Limb (tissue), 2 donors: ENCODE results near the gene STIM2.
"Not testable (repeated sequence)": the region's sequence is repeated elsewhere in the genome, so short reads cannot be mapped to it uniquely, and the experiment has no call there.

Source experiments
- DNase-seq, 2 donors: peaks; one replicate each; pipeline ENCODE4 v3.0.0-alpha.2; 2016; ENCODE audit errors: extremely low spot score in 2 of 2

The STIM2 gene

GRCh38 chr4:26953366-26953765, 92.7 kb downstream of the STIM2 start:
- DNase-seq = no peak

- no peak for DNase-seq
Measured at GRCh38 chr4:26953770-26954423, 93.3 kb downstream of the STIM2 start.

GRCh38 chr4:26955241-26955640, 94.6 kb downstream of the STIM2 start:
- no peak for DNase-seq

GRCh38 chr4:26958925-26959653, 98.4 kb downstream of the STIM2 start:
- no peak for DNase-seq

DNA sequence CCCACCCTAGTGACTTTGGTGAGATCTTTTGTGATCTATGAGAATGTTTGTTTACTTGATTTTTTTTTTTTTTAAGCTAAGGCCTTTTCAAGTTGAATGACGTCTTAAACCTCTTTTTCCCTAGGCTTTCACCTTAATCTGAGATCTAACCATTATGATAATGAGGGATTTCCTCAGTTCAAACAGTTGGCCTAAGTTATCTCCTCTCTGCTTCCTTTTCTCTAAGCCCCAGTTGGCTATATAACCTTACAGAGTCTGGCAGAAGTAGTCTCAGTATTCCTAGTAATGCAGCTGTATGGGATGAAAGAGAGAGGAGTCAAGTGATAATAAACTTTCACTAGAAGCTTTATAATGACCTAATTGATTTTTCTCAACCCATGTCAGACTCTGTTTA, 99.0 kb downstream of the STIM2 start:
- DNase-seq = no peak

- DNase-seq = no peak
Measured at GRCh38 chr4:26962720-26963119, 102.1 kb downstream of the STIM2 start.

DNA sequence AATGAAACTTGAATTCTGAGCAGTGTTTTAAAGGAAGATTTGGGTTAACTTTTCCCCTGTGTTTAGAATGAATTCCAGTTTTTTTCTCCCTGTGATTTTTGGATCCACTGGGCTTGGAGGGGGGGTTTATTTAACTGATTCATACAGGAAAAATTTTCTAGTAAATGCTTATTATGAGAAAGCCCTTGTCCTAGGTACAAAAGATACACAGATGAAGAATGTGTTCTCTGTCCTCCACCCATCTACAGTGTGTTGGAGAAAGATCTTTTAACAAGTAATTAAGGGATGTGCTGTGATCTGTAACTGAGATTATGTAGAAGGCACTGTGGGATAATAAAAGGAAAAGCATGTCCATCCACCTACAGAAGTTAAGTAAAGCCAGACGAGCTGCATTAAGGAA, 103.9 kb downstream of the STIM2 start:
- DNase-seq = no peak

DNA sequence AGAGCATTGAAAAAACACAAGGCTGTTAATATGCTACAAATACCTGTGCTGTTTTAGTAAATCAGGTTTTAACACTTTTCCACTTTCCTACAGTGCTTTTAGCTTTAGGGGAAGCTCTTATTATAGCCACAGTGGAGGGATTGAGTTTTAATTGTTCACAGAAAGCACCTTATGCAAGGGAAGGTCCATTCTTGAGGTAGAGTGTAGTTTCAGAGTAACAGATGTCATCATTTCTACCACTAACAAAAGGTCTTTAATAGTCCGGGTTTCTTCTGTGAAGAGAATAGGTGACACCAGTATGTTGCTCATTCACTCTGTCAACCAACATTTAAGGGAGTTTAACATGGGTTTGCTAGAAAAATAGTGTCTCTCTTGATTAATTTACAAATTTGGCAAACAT, 104.4 kb downstream of the STIM2 start:
- DNase-seq = no peak

DNA sequence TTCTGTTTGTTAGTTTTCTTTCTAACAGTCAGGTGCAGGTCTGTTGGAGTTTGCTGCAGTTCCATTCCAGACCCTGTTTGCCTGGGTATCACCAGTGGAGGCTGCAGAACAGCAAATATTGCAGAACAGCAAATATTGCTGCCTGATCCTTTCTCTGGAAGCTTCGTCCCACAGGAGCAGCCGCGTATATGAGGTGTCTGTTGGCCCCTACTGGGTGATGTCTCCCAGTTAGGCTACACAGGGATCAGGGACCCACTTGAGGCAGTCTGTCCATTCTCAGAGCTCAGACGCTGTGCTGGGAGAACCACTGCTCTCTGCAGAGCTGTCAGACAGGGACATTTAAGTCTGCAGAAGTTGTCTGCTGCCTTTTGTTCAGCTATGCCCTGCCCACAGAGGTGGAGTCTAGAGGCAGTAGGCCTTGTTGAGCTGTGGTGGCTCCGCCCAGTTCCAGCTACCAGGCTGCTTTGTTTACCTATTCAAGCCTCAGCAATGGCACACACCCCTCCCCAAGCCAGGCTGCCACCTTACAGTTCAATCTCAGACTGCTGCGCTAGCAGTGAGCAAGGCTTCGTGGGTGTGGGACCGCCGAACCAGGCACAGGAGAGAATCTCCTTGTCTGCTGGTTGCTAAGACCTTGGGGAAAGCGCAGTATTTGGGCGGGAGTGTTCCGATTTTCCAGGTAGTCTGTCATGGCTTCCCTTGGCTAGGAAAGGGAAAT, 115.0 kb downstream of the STIM2 start:
- not testable (repeated sequence) for DNase-seq

DNA sequence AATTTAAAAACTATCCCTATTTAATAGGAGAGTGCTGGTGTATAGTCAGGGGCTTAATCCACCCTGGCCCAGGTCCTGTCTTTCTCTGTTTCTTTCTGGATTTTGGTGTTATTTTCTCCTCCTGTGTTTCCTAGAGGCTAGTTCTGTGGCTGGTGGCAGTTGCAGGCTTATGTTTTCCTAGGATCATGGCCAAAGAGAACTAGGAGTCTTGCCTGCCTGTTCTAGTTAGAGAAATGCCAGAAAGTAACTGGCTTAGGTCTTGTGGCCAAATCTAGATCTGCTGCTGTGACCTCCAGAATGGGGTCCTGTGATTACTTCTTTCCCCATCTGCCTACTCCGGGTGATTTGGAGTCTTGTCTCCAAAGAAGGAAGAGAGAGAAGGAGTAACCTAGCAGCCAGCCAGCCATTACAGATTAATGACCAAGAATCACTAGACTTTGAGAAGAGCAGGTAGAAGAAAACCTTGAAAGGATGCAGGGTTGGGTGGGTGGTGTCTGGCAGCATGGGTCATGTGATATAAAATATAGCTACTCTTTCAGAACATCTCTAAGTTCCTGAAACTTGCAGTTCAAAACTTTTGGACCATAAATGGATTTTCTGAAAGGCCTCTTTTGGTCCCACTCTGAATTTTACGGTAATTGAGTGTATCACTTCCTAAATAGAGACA, 117.9 kb downstream of the STIM2 start:
- no peak for DNase-seq

GRCh38 chr4:26984896-26985295, 124.3 kb downstream of the STIM2 start:
- no peak for DNase-seq

DNA sequence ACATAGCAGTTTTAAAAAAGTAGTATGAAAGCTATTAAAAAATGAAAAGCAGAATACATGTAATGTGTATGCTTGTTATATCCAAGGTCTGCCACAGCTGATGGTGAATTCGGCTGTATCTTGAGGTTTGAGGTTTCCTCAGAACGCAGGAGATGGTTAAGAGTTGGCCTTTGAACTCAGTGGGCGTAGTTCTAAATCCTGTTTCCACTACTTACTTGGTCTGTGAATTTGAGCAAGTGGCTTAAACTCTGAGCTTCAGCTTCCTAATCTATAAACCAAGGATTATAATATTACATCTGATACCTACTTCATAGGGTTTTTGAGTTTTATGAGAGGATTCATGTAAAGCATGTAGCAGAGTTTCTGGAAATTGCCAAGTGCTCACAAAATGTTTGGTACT, 125.2 kb downstream of the STIM2 start:
- DNase-seq = no peak

DNA sequence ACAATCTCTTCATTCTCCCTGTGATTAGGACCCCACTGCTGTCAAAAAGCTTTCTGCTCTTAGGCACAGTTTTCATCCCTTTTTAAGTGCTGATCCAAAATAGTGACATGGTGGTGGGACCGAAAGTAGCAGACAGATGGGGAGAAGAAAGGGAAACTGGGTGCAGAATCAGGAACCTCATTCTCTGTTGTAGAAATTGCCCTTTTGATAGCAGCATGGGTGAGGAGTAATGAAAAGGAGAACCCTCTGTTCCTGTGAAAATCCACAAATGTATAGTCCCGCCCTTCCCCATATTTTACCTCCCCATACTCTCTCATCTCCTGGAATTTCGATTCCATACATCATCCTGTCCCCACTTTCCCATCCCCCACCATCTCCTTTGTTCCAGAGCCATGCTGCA, 126.5 kb downstream of the STIM2 start:
- no peak for DNase-seq

- DNase-seq = no peak
Measured at GRCh38 chr4:26991057-26991456, 130.4 kb downstream of the STIM2 start.

DNA sequence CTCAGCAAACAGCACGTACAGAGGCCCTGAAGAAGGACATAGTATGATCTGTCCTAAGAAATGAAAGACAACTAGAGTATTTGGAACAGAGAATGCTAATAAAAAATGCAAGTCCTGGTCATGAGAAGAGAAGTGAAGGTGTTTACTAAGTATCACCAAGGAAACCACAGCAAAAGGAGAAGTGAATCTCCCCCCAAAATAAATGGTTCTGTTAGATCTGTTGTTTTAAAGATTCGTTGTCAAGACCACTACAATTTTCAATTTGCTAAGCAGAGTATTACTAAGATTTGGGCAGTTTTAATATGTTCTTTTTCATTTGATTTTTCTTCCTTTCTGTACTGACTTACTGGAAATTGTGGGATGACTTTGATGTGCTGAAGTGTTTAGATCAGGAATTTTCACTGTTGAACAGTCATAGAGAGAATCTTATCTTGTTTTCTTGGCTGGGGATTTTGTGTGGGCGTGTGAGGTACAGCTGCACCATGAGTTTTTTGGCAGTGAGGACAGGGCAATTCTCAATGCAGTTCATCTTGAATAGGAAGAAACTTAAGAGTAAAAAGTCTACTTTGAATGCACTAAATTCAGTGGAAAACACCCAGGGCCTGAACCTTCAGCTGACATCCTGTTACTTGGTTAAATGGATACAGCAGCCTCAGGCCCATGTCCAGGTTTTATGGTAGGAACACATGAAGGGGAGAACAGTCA, 132.2 kb downstream of the STIM2 start:
- peak; percentile 32 to 70 for DNase-seq

DNA sequence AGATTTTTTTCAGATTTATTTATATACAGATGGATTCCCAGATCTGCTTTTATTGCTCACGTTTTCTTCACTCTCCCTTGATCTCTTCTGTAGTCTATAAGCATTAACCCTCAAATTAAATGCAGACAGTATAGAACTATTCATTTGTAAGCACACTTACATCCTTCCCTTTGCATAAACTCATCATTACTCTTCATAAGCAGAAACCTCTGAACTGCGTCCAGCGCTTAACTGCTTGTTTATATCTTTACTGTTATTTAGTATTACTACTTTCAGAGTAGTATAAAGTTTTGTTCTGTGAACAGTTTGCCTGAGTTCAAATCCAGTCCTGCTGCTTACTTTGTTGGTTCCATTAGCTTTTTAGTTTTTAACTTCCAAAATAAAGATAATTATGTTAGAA, 132.9 kb downstream of the STIM2 start:
- no peak for DNase-seq

DNA sequence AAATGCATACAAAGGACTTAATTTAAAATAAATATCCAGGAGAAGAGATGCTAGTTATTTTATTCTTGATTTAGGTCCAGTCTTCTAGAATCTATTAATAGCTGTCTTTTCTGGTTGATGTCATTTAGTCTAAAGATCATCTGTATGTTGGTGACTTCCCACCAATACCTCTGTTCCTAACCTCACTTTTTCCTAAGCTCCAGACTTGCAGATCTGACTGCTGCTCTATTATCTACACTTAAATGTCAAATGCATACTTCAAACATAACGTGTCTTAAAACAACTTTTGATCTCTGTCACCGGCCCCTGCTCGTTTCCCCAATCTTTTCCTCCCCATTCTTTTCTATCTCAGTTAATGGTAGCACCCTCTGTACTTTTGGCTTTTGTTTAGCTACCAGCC, 133.3 kb downstream of the STIM2 start:
- DNase-seq = no peak

GRCh38 chr4:26995316-26995715, 134.7 kb downstream of the STIM2 start:
- no peak for DNase-seq

GRCh38 chr4:26996745-26997144, 136.1 kb downstream of the STIM2 start:
- no peak for DNase-seq

- no peak for DNase-seq
Measured at GRCh38 chr4:26999689-27000088, 139.0 kb downstream of the STIM2 start.

GRCh38 chr4:27000122-27000521, 139.5 kb downstream of the STIM2 start:
- DNase-seq = peak in 1 of 2 donors; percentile 54
